Osteocyte (in vitro differentiated cells): ENCODE data around the gene RWDD1. TPM values are rescaled to one million over a fixed set of nuclear protein-coding genes. Genes with fewer than 3 reads are reported as not detected.

Experiments
- DNase-seq: peaks from one replicate; pipeline ENCODE4 v3.0.0; 2021; ENCODE audit warnings: mixed read lengths; ENCODE audit not compliant: unreplicated experiment; ENCODE audit errors: extremely low spot score
- H3K27ac Mint-ChIP-seq: one replicate; pipeline ENCODE4 v1.8.0; 2021; ENCODE audit warnings: mild to moderate bottlenecking, mixed read lengths; ENCODE audit not compliant: unreplicated experiment
- H3K27me3 Mint-ChIP-seq: one replicate; pipeline ENCODE4 v1.8.0; 2021; ENCODE audit warnings: mixed read lengths; ENCODE audit not compliant: unreplicated experiment
- H3K36me3 Mint-ChIP-seq: one replicate; pipeline ENCODE4 v1.8.0; 2021; ENCODE audit warnings: mixed read lengths; ENCODE audit not compliant: unreplicated experiment
- H3K4me1 Mint-ChIP-seq: one replicate; pipeline ENCODE4 v1.8.0; 2021; ENCODE audit warnings: mixed read lengths; ENCODE audit not compliant: unreplicated experiment
- H3K4me3 Mint-ChIP-seq: one replicate; pipeline ENCODE4 v1.8.0; 2021; ENCODE audit warnings: mild to moderate bottlenecking, moderate library complexity, mixed read lengths; ENCODE audit not compliant: unreplicated experiment
- H3K9me3 Mint-ChIP-seq: one replicate; pipeline ENCODE4 v1.8.0; 2021; ENCODE audit warnings: mixed read lengths; ENCODE audit not compliant: unreplicated experiment
- total RNA-seq: library from RNA; stranded (reverse); gene quantifications from 2 replicates; pipeline ENCODE4 v1.2.1, GENCODE V29; 2021
- TF ChIP-seq, protein P1 (sequence below): fragments of 200-600 bp; sonication (generic); IDR thresholded peaks from 2 replicates; pipeline ENCODE4 v1.5.0; 2021; ENCODE audit warnings: antibody characterized with exemption, mild to moderate bottlenecking, moderate library complexity

The RWDD1 gene
- total RNA-seq, 1 donor from 2014 or later: 37.2 TPM

DNA sequence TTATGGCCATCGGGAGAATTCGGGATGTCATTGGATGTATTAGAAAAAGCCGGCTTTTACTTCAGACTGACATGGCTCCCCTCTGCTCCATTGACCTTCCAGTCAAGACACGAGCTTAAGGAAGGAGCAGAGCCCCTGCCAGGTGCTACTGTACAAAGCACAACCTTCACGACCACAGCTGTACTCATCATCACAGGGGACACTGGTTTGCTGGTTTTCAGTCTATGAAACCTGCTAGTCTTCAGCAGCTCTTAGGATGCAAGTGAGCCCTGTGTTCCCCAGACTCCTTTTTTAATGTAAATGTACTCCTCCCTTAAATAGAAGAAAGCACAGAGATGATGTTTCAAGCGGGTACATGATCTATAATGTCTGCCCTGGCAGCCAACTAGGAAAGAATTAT lies 23.9 kb upstream of the RWDD1 start:
- no peak overlapping the region for H3K27ac Mint-ChIP-seq
- no peaks in the 10 kb centered on the region for H3K9me3 Mint-ChIP-seq
- H3K4me3 Mint-ChIP-seq: no peak overlapping the region
- H3K4me1 Mint-ChIP-seq: no peaks in the 10 kb centered on the region
- peaks cover 38% of the 10 kb centered on the region for H3K27me3 Mint-ChIP-seq
- TF ChIP-seq, protein P1, sequence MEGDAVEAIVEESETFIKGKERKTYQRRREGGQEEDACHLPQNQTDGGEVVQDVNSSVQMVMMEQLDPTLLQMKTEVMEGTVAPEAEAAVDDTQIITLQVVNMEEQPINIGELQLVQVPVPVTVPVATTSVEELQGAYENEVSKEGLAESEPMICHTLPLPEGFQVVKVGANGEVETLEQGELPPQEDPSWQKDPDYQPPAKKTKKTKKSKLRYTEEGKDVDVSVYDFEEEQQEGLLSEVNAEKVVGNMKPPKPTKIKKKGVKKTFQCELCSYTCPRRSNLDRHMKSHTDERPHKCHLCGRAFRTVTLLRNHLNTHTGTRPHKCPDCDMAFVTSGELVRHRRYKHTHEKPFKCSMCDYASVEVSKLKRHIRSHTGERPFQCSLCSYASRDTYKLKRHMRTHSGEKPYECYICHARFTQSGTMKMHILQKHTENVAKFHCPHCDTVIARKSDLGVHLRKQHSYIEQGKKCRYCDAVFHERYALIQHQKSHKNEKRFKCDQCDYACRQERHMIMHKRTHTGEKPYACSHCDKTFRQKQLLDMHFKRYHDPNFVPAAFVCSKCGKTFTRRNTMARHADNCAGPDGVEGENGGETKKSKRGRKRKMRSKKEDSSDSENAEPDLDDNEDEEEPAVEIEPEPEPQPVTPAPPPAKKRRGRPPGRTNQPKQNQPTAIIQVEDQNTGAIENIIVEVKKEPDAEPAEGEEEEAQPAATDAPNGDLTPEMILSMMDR: no peak
- DNase-seq: no peak
- H3K36me3 Mint-ChIP-seq: no peaks in the 10 kb centered on the region

DNA sequence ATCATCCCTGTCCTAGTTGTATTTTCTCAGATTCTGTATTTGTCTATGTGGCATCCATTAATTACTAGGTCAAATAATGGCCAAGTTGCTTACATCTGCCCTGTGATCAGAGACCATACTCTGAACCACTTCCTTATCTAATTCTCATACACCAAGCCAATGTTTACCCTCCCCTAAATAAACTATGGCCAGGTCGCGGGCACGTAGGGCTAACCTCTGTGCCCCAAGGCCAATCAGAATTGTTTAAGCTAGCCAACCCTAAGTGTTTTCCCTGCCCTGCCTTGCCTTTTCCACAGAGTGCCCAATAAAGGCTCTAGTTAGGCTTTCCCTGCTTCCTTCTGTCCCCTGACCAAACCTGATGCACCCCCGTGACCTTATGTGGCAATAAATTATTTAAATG lies 20.5 kb upstream of the RWDD1 start:
- Mint-ChIP-seq H3K4me3 (no peak overlapping the region), H3K4me1 (no peaks in the 10 kb centered on the region), H3K9me3 (no peaks in the 10 kb centered on the region), H3K27ac (no peak overlapping the region), H3K27me3 (peaks cover 26% of the 10 kb centered on the region), H3K36me3 (no peaks in the 10 kb centered on the region)
- TF ChIP-seq, protein P1: no peak
- no peak for DNase-seq

DNA sequence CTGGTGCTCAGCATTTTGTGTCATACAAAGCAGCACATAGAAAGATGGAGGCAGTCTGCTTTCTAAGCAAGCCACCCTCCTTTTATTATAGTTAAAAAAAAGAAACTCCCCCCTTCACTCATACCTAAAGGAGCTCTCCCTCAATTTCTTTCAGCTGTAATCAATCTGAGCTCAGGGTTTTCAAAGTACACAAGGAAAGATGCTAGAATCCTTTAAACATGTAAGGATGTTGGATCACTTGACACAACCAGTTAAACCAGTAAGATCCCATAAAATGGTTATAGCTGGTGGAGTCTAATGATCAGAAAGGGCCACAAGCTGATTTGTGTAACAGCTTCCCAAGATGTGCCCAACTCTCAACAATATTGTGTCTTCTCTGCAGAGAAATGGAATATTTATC lies 17.9 kb upstream of the RWDD1 start, which contains the start of gene CALHM4:
CALHM4 (plus strand) TSS at position 301 of the 400 bp plus-strand sequence; CDS start at position 344, 43 bp downstream.
- H3K27me3 Mint-ChIP-seq: peaks cover 17% of the 10 kb centered on the region
- H3K27ac Mint-ChIP-seq: no peak within 1 kb of the TSS
- H3K9me3 Mint-ChIP-seq: no peaks in the 10 kb centered on the region
- peaks cover 4% of the 10 kb centered on the region for H3K4me1 Mint-ChIP-seq
- TF ChIP-seq, protein P1: no peak
- H3K36me3 Mint-ChIP-seq: no peaks in the 10 kb centered on the region
- DNase-seq: no peak
- no peak within 1 kb of the TSS for H3K4me3 Mint-ChIP-seq

DNA sequence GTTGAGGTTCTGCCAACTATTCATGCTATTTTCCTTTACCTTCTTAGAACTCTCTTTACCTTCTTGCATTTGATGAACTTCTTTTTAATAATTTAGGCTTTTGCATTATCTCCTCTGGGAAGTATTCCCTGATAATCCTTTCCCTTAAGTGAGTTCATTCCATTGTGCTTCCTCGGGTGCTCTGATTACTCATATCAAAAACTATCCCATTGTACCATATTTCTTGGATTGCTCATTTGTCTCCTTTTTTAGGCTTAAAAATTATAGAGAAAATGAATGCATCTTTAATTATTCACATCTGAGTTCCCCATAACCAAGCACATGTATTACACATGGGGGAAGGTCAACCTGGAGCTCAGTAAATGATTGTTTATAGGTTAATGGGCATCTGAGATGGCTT lies 15.2 kb upstream of the RWDD1 start:
- TF ChIP-seq, protein P1: no peak
- H3K9me3 Mint-ChIP-seq: no peaks in the 10 kb centered on the region
- no peaks in the 10 kb centered on the region for H3K36me3 Mint-ChIP-seq
- no peak overlapping the region for H3K27ac Mint-ChIP-seq
- H3K27me3 Mint-ChIP-seq: peaks cover 13% of the 10 kb centered on the region
- DNase-seq: no peak
- H3K4me3 Mint-ChIP-seq: no peak overlapping the region
- H3K4me1 Mint-ChIP-seq: peaks cover 4% of the 10 kb centered on the region

DNA sequence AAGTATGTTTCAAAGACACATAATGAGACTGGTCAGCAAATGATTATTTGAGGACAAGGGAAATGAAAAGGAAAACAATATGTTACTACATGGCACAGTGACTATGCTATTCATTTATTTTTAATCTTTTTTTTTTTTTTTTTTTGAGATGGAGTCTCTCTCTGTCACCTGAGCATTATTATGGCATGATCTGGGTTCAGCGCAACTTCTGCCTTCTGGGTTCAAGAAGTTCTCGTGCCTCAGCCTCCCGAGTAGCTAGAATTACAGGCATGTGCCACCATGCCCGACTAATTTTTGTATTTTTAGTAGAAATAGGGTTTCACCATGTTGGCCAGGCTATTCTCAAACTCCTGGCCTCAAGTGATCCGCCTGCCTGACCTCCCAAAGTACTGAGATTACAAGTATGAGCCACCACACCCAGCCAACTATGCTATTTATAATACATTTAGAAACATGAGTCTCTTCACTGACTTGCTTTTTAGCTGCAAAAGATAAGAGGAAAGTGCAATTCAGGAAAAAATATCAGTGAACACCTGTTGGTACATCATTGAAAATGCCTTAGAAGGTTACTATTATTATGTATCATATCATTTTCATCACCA lies 14.4 kb upstream of the RWDD1 start:
- Mint-ChIP-seq H3K27me3 (peaks cover 12% of the 10 kb centered on the region), H3K27ac (no peak overlapping the region), H3K36me3 (no peaks in the 10 kb centered on the region), H3K9me3 (no peaks in the 10 kb centered on the region), H3K4me1 (peaks cover 4% of the 10 kb centered on the region), H3K4me3 (no peak overlapping the region)
- no peak for DNase-seq
- TF ChIP-seq, protein P1: no peak
